ENCODE results near the gene GASK1B. TPM values are rescaled to one million over a fixed set of nuclear protein-coding genes. Genes with fewer than 3 reads are reported as not detected.

The GASK1B gene
- total RNA-seq, 2 experiments from 2014 or later = 0.25 to 5.1 TPM

DNA sequence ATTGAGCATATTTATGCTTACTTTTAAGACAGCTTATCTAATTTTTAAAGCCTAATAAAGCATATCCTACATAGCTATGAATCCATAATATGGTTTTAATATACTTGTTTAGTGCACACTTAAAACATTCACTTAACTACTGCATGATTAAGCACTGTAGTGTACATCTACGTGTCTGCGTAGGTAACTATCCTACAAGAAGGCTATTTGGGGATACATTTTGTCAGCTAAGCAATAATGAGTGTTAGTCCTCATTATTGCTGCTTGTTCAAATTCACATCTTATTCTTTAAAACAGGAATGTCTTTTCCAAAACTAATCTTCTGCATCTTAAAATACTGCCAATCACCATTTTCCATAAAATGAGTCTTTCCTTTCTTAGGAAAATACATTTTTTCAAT is 38.6 kb downstream of the GASK1B start:
- Histone ChIP-seq H3K27ac (ENCODE audit: low read depth, low read length, poor library complexity, severe bottlenecking) (peak overlapping the region; percentile 20), H3K79me2 (ENCODE audit: insufficient read depth, low read depth, low read length) (no peaks in the 10 kb centered on the region), H2AFZ (ENCODE audit: low read length) (no peak overlapping the region), H3K9me2 (ENCODE audit: insufficient read depth, low read length) (no peaks in the 10 kb centered on the region), H4K20me1 (ENCODE audit: insufficient read depth, low read length) (no peaks in the 10 kb centered on the region), H3K9me3 (ENCODE audit: low read length) (no peaks in the 10 kb centered on the region), H3K36me3 (ENCODE audit: insufficient read depth, low read length) (no peaks in the 10 kb centered on the region), H3K4me3 (ENCODE audit: low read depth, low read length, poor library complexity, severe bottlenecking) (no peak overlapping the region), H3K4me1 (ENCODE audit: insufficient read depth, low read length, poor library complexity, severe bottlenecking) (no peaks in the 10 kb centered on the region), H3K4me2 (ENCODE audit: low read length) (no peak overlapping the region)
- no peak for DNase-seq (ENCODE audit: low spot score)
- ChIA-PET CTCF (ENCODE audit: unreplicated experiment) (no interaction called here), POLR2A (interaction anchor here (0.6 to 1.3 kb wide), 5 partner anchors 9 to 129 kb away, joined by 3 to 6 read pairs (median 3); no protein-coding TSS in a partner anchor)
- TF ChIP-seq, protein P1, sequence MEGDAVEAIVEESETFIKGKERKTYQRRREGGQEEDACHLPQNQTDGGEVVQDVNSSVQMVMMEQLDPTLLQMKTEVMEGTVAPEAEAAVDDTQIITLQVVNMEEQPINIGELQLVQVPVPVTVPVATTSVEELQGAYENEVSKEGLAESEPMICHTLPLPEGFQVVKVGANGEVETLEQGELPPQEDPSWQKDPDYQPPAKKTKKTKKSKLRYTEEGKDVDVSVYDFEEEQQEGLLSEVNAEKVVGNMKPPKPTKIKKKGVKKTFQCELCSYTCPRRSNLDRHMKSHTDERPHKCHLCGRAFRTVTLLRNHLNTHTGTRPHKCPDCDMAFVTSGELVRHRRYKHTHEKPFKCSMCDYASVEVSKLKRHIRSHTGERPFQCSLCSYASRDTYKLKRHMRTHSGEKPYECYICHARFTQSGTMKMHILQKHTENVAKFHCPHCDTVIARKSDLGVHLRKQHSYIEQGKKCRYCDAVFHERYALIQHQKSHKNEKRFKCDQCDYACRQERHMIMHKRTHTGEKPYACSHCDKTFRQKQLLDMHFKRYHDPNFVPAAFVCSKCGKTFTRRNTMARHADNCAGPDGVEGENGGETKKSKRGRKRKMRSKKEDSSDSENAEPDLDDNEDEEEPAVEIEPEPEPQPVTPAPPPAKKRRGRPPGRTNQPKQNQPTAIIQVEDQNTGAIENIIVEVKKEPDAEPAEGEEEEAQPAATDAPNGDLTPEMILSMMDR (conservative IDR thresholded peaks at IDR 0.05; ENCODE audit: low read length) = no peak
- no peak for TF ChIP-seq EZH2phosphoT487 (IDR thresholded peaks at IDR 0.05; ENCODE audit: borderline replicate concordance, low read depth, low read length)
- no TSS peak for BruUV-seq (replicated peaks)
- intact Hi-C loops (cut with micrococcal nuclease; ENCODE audit: unreplicated experiment) = no loop called here

DNA sequence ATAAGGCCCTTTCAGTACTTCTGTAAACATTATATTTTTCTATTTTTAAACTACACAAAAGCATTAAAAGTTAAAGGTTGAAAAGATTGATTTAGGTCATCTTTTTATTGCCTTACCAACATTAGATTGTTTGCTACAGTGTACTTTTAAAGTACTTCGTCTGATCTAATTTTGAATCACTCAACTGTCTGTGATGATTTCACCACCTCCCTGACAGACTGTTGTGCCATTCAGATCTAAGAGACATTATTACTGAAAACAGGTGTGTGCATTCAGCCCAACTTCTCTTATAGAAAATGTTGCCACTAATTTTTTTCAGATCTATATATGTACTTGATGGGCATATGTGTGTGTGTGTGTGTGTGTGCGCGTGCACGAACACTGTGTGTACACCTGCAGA is 39.3 kb downstream of the GASK1B start:
- peak; percentile 20 for DNase-seq (ENCODE audit: low spot score)
- H3K4me1 ChIP-seq (ENCODE audit: insufficient read depth, low read length, poor library complexity, severe bottlenecking) = no peaks in the 10 kb centered on the region
- H3K36me3 ChIP-seq (ENCODE audit: insufficient read depth, low read length) = no peaks in the 10 kb centered on the region
- POLR2A ChIA-PET = interaction anchor here (0.5 to 1.3 kb wide), 4 partner anchors 9 to 128 kb away, joined by 3 to 6 read pairs (median 3); no protein-coding TSS in a partner anchor
- TF ChIP-seq EZH2phosphoT487 (IDR thresholded peaks at IDR 0.05; ENCODE audit: borderline replicate concordance, low read depth, low read length) = no peak
- TF ChIP-seq, protein P1 (conservative IDR thresholded peaks at IDR 0.05; ENCODE audit: low read length) = no peak
- H2AFZ ChIP-seq (ENCODE audit: low read length) = no peak overlapping the region
- no peak overlapping the region for H3K4me2 ChIP-seq (ENCODE audit: low read length)
- intact Hi-C loops (cut with micrococcal nuclease; ENCODE audit: unreplicated experiment) = no loop called here
- H3K4me3 ChIP-seq (ENCODE audit: low read depth, low read length, poor library complexity, severe bottlenecking) = no peak overlapping the region
- H3K9me3 ChIP-seq (ENCODE audit: low read length) = no peaks in the 10 kb centered on the region
- no peaks in the 10 kb centered on the region for H4K20me1 ChIP-seq (ENCODE audit: insufficient read depth, low read length)
- CTCF ChIA-PET (ENCODE audit: unreplicated experiment) = no interaction called here
- H3K9me2 ChIP-seq (ENCODE audit: insufficient read depth, low read length) = no peaks in the 10 kb centered on the region
- no peaks in the 10 kb centered on the region for H3K79me2 ChIP-seq (ENCODE audit: insufficient read depth, low read depth, low read length)
- BruUV-seq (replicated peaks) = no TSS peak
- H3K27ac ChIP-seq (ENCODE audit: low read depth, low read length, poor library complexity, severe bottlenecking) = peak overlapping the region; percentile 35

DNA sequence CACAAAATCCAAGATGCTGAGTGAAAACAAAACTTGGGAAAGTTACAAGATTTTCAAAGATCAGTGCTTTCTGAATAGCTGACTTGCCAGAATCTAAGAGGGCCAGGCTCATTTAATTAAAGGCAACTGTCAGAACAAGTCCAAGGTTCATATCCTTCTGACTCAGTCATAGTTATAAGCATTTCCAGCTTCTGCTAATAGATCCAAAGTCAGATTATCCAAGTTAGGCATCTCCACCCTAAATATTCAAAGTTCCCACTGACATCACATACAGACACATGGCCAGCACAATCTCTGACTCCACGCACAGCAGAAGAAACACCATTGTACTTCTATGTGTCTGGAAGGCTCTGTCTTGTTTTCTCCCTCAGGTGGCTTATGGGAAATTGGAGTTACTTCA is 41.8 kb downstream of the GASK1B start:
- H2AFZ ChIP-seq (ENCODE audit: low read length) = no peak overlapping the region
- no peaks in the 10 kb centered on the region for H3K79me2 ChIP-seq (ENCODE audit: insufficient read depth, low read depth, low read length)
- TF ChIP-seq, protein P1 (conservative IDR thresholded peaks at IDR 0.05; ENCODE audit: low read length) = no peak
- TF ChIP-seq EZH2phosphoT487 (IDR thresholded peaks at IDR 0.05; ENCODE audit: borderline replicate concordance, low read depth, low read length) = no peak
- H3K4me1 ChIP-seq (ENCODE audit: insufficient read depth, low read length, poor library complexity, severe bottlenecking) = no peaks in the 10 kb centered on the region
- no peaks in the 10 kb centered on the region for H3K9me2 ChIP-seq (ENCODE audit: insufficient read depth, low read length)
- no peaks in the 10 kb centered on the region for H4K20me1 ChIP-seq (ENCODE audit: insufficient read depth, low read length)
- H3K4me3 ChIP-seq (ENCODE audit: low read depth, low read length, poor library complexity, severe bottlenecking) = no peak overlapping the region
- H3K4me2 ChIP-seq (ENCODE audit: low read length) = no peak overlapping the region
- no peaks in the 10 kb centered on the region for H3K9me3 ChIP-seq (ENCODE audit: low read length)
- intact Hi-C loops (cut with micrococcal nuclease; ENCODE audit: unreplicated experiment) = no loop called here
- ChIA-PET CTCF (ENCODE audit: unreplicated experiment) (no interaction called here), POLR2A (interaction anchor here (0.6 kb wide), 1 partner anchor 1118 kb away, joined by 4 read pairs; no protein-coding TSS in a partner anchor)
- H3K27ac ChIP-seq (ENCODE audit: low read depth, low read length, poor library complexity, severe bottlenecking) = no peak overlapping the region
- DNase-seq (ENCODE audit: low spot score) = no peak
- no peaks in the 10 kb centered on the region for H3K36me3 ChIP-seq (ENCODE audit: insufficient read depth, low read length)
- BruUV-seq (replicated peaks) = no TSS peak
